Measurements from ENCODE around the gene FBXO41. TPM values are rescaled to one million over a fixed set of nuclear protein-coding genes. Genes with fewer than 3 reads are reported as not detected.
A peak's percentile ranks its signal among the peaks of the same experiment; 100 is the strongest.

FBXO41 gene
- total RNA-seq, 4 donors from 2014 or later, result 1.7 to 6.0 (median 4.2) TPM

GRCh38 chr2:73323551-73323950 is 39.3 kb upstream of the FBXO41 start:
- no peaks in the 10 kb centered on the region for H3K9me3 ChIP-seq
- peaks cover 0 to 49% (median 0%) of the 10 kb centered on the region in 4 donors for H3K27me3 ChIP-seq
- H3K4me3 ChIP-seq, result no peak overlapping the region
- 78% methylated on average over 5 of the region's 5 CpGs for WGBS
- H3K27ac ChIP-seq (replicated peaks in 1 of 4), result no peak overlapping the region
- intact Hi-C loops (cut with DNase I), result no loop called here
- no peaks in the 10 kb centered on the region for H3K4me1 ChIP-seq
- no peaks in the 10 kb centered on the region for H3K36me3 ChIP-seq
- TF ChIP-seq CTCF (IDR thresholded peaks at IDR 0.05) (no peak), EP300 (IDR thresholded peaks at IDR 0.05) (no peak)
- peak; percentile 84 for DNase-seq (ENCODE audit: extremely low spot score)

GRCh38 chr2:73314441-73314840 is 30.2 kb upstream of the FBXO41 start:
- Histone ChIP-seq H3K36me3 (no peaks in the 10 kb centered on the region), H3K4me3 (no peak overlapping the region), H3K4me1 (no peaks in the 10 kb centered on the region), H3K27ac (replicated peaks in 1 of 4) (no peak overlapping the region), H3K9me3 (no peaks in the 10 kb centered on the region), H3K27me3 (peaks cover 0 to 9% (median 0%) of the 10 kb centered on the region in 4 donors)
- WGBS, result 87% methylated on average over 2 of the region's 2 CpGs
- intact Hi-C loops (cut with DNase I), result no loop called here
- TF ChIP-seq CTCF (IDR thresholded peaks at IDR 0.05) (no peak), POLR2A (IDR thresholded peaks at IDR 0.05; ENCODE audit: low read depth) (no peak), EP300 (IDR thresholded peaks at IDR 0.05) (no peak), POLR2AphosphoS5 (IDR thresholded peaks at IDR 0.05) (no peak)
- peak; percentile 92 for DNase-seq (ENCODE audit: extremely low spot score)

GRCh38 chr2:73307720-73308119 is 23.4 kb upstream of the FBXO41 start:
- peak; percentile 37 for DNase-seq (ENCODE audit: extremely low spot score)
- Histone ChIP-seq H3K27ac (replicated peaks in 1 of 4) (no peak overlapping the region), H3K4me1 (no peaks in the 10 kb centered on the region), H3K27me3 (peaks cover 0 to 10% (median 0%) of the 10 kb centered on the region in 4 donors), H3K9me3 (no peaks in the 10 kb centered on the region), H3K36me3 (no peaks in the 10 kb centered on the region), H3K4me3 (no peak overlapping the region)
- WGBS, result 85% methylated on average over 8 of the region's 9 CpGs
- no peak for TF ChIP-seq POLR2A (IDR thresholded peaks at IDR 0.05; ENCODE audit: low read depth)
- TF ChIP-seq POLR2AphosphoS5 (IDR thresholded peaks at IDR 0.05), result no peak
- no peak for TF ChIP-seq EP300 (IDR thresholded peaks at IDR 0.05)
- TF ChIP-seq CTCF (IDR thresholded peaks at IDR 0.05), result no peak
- intact Hi-C loops (cut with DNase I), result no loop called here

- Histone ChIP-seq H3K36me3 (no peaks in the 10 kb centered on the region), H3K9me3 (no peaks in the 10 kb centered on the region), H3K27ac (replicated peaks in 1 of 4) (no peak overlapping the region), H3K4me1 (no peaks in the 10 kb centered on the region), H3K27me3 (peaks cover 0 to 40% (median 3%) of the 10 kb centered on the region in 4 donors), H3K4me3 (no peak overlapping the region)
- intact Hi-C loops (cut with DNase I), result no loop called here
- TF ChIP-seq CTCF (IDR thresholded peaks at IDR 0.05) (no peak), EP300 (IDR thresholded peaks at IDR 0.05) (no peak), POLR2AphosphoS5 (IDR thresholded peaks at IDR 0.05) (no peak), POLR2A (IDR thresholded peaks at IDR 0.05; ENCODE audit: low read depth) (no peak)
- DNase-seq (ENCODE audit: extremely low spot score), result no peak
- 79% methylated on average over 4 of the region's 4 CpGs for WGBS
Observed at GRCh38 chr2:73301636-73302035, 17.4 kb upstream of the FBXO41 start.

- peaks cover 0 to 45% (median 3%) of the 10 kb centered on the region in 4 donors for H3K27me3 ChIP-seq
- intact Hi-C loops (cut with DNase I), result no loop called here
- TF ChIP-seq CTCF (IDR thresholded peaks at IDR 0.05), result no peak
- no peak for TF ChIP-seq POLR2A (IDR thresholded peaks at IDR 0.05; ENCODE audit: low read depth)
- TF ChIP-seq POLR2AphosphoS5 (IDR thresholded peaks at IDR 0.05), result no peak
- TF ChIP-seq EP300 (IDR thresholded peaks at IDR 0.05), result no peak
- WGBS, result 79% methylated on average over 3 of the region's 3 CpGs
- no peaks in the 10 kb centered on the region for H3K36me3 ChIP-seq
- H3K4me3 ChIP-seq, result no peak overlapping the region
- no peak overlapping the region for H3K27ac ChIP-seq (replicated peaks in 1 of 4)
- H3K9me3 ChIP-seq, result no peaks in the 10 kb centered on the region
- no peaks in the 10 kb centered on the region for H3K4me1 ChIP-seq
- no peak for DNase-seq (ENCODE audit: extremely low spot score)
Observed at GRCh38 chr2:73300926-73301325, 16.6 kb upstream of the FBXO41 start.
